OCI-LY7 (cell line): Measurements from ENCODE around the gene ALDH1A3. TPM values are rescaled to one million over a fixed set of nuclear protein-coding genes. Genes with fewer than 3 reads are reported as not detected.

ENCODE experiments used
- BruUV-seq: library from RNA; stranded (reverse); fragments of 400-500 nt; replicated peaks from 2 replicates; lab custom pipeline; 2021; lab: Mats Ljungman, UMichigan
- CTCF ChIA-PET: fragments of 300-600 bp; sonication (Branson Sonifier 250); formaldehyde crosslinking; loops from one replicate; lab custom pipeline; 2022; ENCODE audit warnings: antibody characterized with exemption; ENCODE audit not compliant: unreplicated experiment; lab: Charles Lee
- POLR2A ChIA-PET: fragments of 300-600 bp; sonication (Branson Sonifier 250); formaldehyde crosslinking; loops from one replicate; lab custom pipeline; 2022; ENCODE audit warnings: antibody characterized with exemption; lab: Charles Lee
- DNase-seq: peaks from one replicate; pipeline ENCODE4 v3.0.0-alpha.2; 2015; ENCODE audit warnings: low spot score
- H2AFZ ChIP-seq: fragments of 200-600 bp; sonication (generic), shearing (Covaris generic); 2 replicates; pipeline ENCODE4 v1.6.1; 2014; ENCODE audit warnings: mild to moderate bottlenecking, antibody characterized with exemption, low read length, moderate library complexity
- H3K27ac ChIP-seq: fragments of 200-600 bp; sonication (generic); 2 replicates; pipeline ENCODE4 v1.5.1; 2014; ENCODE audit warnings: mixed run types, low read depth, mild to moderate bottlenecking, moderate library complexity, low read length, inconsistent platforms; ENCODE audit not compliant: poor library complexity, severe bottlenecking
- H3K36me3 ChIP-seq: fragments of 200-600 bp; sonication (generic); 2 replicates; pipeline ENCODE4 v1.6.1; 2014; ENCODE audit warnings: mild to moderate bottlenecking, antibody characterized with exemption, low read length, moderate library complexity, mixed read lengths; ENCODE audit not compliant: insufficient read depth
- H3K4me1 ChIP-seq: fragments of 200-600 bp; sonication (generic); 2 replicates; pipeline ENCODE4 v1.5.1; 2014; ENCODE audit warnings: mild to moderate bottlenecking, low read length; ENCODE audit not compliant: insufficient read depth, poor library complexity, severe bottlenecking
- H3K4me2 ChIP-seq: fragments of 200-600 bp; sonication (generic); 2 replicates; pipeline ENCODE4 v1.6.1; 2014; ENCODE audit warnings: mild to moderate bottlenecking, low read length
- H3K4me3 ChIP-seq: fragments of 200-600 bp; sonication (generic); 2 replicates; pipeline ENCODE4 v1.5.1; 2014; ENCODE audit warnings: mild to moderate bottlenecking, low read depth, low read length; ENCODE audit not compliant: poor library complexity, severe bottlenecking
- H3K79me2 ChIP-seq: fragments of 200-600 bp; sonication (generic); 2 replicates; pipeline ENCODE4 v1.6.1; 2016; ENCODE audit warnings: low read depth, mild to moderate bottlenecking, low read length, moderate library complexity, mixed read lengths; ENCODE audit not compliant: insufficient read depth
- H3K9me2 ChIP-seq: fragments of 200-600 bp; sonication (generic); 2 replicates; pipeline ENCODE4 v1.6.1; 2016; ENCODE audit warnings: mild to moderate bottlenecking, low read length, mixed read lengths; ENCODE audit not compliant: insufficient read depth
- H3K9me3 ChIP-seq: fragments of 200-600 bp; sonication (generic); 2 replicates; pipeline ENCODE4 v1.6.1; 2014; ENCODE audit warnings: mild to moderate bottlenecking, mixed run types, low read length, mixed read lengths
- H4K20me1 ChIP-seq: fragments of 200-600 bp; sonication (generic); 2 replicates; pipeline ENCODE4 v1.6.1; 2014; ENCODE audit warnings: mild to moderate bottlenecking, antibody characterized with exemption, low read length, moderate library complexity, mixed read lengths; ENCODE audit not compliant: insufficient read depth
- EZH2phosphoT487 ChIP-seq: fragments of 200-600 bp; sonication (generic); IDR thresholded peaks from 2 replicates; pipeline ENCODE4 v1.6.1; 2018; ENCODE audit warnings: low read depth, borderline replicate concordance, mild to moderate bottlenecking, mixed run types, antibody characterized with exemption, low read length, moderate library complexity, mixed read lengths
- intact Hi-C: fragments of 100-400 bp; cut with micrococcal nuclease; formaldehyde crosslinking; loops from one replicate; pipeline ENCODE4 v1.10.0; 2022; ENCODE audit not compliant: unreplicated experiment
- total RNA-seq, 2 experiments: library from RNA; depleted of rRNA in 1 of 2; stranded (reverse); fragments of >200 nt in 1 of 2; shearing (Covaris generic) in 1 of 2; gene quantifications; 2 replicates each; pipeline ENCODE4 v1.2.3, GENCODE V29; 2014 to 2022
- TF ChIP-seq, protein P1 (sequence below): fragments of 200-600 bp; sonication (generic); conservative IDR thresholded peaks from 2 replicates; pipeline ENCODE4 v1.5.1; 2014; ENCODE audit warnings: mild to moderate bottlenecking, antibody characterized with exemption, low read length, moderate library complexity, mixed read lengths

ALDH1A3 gene
- total RNA-seq, 2 experiments from 2014 or later = not detected

DNA sequence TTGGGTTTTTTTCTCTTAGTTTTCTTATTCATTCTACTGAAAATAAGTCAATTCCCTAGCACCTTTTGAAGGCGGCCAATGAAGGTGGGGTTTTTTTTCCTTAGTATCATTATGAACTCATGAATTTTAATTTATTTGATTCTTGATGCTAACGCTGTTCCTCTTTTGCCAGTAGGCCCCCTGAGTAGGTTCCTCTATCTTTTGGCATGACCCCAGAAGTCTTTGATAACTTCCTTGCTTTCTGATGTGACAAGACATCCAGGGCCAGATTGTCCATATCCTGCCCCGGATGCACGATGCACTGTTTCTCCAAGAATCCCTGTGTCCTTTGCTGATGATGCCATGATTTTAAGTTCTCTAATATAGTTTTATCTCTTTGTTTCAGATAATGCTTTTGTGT lies 60.2 kb downstream of the ALDH1A3 start:
- ChIA-PET POLR2A (interaction anchor here (1.5 kb wide), 1 partner anchor 9 kb away, joined by 4 read pairs; no protein-coding TSS in a partner anchor), CTCF (no interaction called here)
- Histone ChIP-seq H3K9me3 (peaks cover 14% of the 10 kb centered on the region; the same call in 1 of the 2 replicates), H3K9me2 (no peaks in the 10 kb centered on the region), H3K4me2 (peak overlapping the region; percentile 48), H3K4me1 (peaks cover 93% of the 10 kb centered on the region), H2AFZ (no peak overlapping the region), H3K79me2 (peaks cover 99% of the 10 kb centered on the region), H3K36me3 (peaks cover 98% of the 10 kb centered on the region), H3K27ac (peak overlapping the region; percentile 43), H4K20me1 (peaks cover 3% of the 10 kb centered on the region; the same call in 1 of the 2 replicates), H3K4me3 (no peak overlapping the region)
- BruUV-seq = no TSS peak
- TF ChIP-seq, protein P1, sequence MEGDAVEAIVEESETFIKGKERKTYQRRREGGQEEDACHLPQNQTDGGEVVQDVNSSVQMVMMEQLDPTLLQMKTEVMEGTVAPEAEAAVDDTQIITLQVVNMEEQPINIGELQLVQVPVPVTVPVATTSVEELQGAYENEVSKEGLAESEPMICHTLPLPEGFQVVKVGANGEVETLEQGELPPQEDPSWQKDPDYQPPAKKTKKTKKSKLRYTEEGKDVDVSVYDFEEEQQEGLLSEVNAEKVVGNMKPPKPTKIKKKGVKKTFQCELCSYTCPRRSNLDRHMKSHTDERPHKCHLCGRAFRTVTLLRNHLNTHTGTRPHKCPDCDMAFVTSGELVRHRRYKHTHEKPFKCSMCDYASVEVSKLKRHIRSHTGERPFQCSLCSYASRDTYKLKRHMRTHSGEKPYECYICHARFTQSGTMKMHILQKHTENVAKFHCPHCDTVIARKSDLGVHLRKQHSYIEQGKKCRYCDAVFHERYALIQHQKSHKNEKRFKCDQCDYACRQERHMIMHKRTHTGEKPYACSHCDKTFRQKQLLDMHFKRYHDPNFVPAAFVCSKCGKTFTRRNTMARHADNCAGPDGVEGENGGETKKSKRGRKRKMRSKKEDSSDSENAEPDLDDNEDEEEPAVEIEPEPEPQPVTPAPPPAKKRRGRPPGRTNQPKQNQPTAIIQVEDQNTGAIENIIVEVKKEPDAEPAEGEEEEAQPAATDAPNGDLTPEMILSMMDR = no peak
- TF ChIP-seq EZH2phosphoT487 = no peak
- DNase-seq = no peak
- intact Hi-C loops = no loop called here

DNA sequence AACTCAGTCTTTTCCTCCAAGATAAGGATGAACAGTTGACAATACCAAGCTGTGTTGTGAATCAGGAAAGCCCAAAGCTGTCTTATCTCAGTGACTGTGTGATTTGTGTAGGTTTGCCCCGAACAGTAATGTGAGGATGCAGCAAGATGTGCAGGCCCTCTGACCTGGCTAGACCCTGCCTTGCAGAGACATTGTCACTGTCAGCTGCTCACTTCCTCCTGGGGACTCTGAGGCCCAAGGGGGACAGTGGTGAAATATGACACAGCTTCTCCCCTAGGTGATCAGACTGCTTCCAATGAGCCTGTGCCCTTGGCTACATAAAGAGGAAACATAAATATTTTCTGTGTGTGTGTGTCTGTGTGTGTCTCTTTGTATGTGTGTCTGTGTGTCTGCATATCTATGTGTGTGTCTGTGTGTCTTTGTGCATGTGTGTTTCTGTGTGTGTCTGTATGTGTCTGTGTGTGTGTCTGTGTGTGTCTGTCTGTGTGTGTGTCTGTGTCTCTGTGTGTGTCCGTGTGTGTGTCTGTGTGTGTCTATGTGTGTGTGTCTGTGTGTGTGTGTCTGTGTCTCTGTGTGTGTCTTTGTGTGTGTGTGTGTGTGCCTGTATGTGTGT lies 61.2 kb downstream of the ALDH1A3 start:
- Histone ChIP-seq H3K36me3 (peaks cover 97% of the 10 kb centered on the region), H2AFZ (no peak overlapping the region), H3K4me2 (peak overlapping the region; percentile 48), H3K4me1 (peaks cover 82% of the 10 kb centered on the region), H3K79me2 (peaks cover 99% of the 10 kb centered on the region), H3K27ac (peak overlapping the region; percentile 43), H3K9me3 (peaks cover 14% of the 10 kb centered on the region; the same call in 1 of the 2 replicates), H4K20me1 (peaks cover 3% of the 10 kb centered on the region; the same call in 1 of the 2 replicates), H3K9me2 (no peaks in the 10 kb centered on the region), H3K4me3 (no peak overlapping the region)
- TF ChIP-seq, protein P1 = no peak
- no peak for TF ChIP-seq EZH2phosphoT487
- ChIA-PET POLR2A (interaction anchor here (0.6 to 0.8 kb wide), 2 partner anchors 23 to 68 kb away, joined by 3 read pairs; no protein-coding TSS in a partner anchor), CTCF (interaction anchor here (0.7 kb wide), 1 partner anchor 67 kb away, joined by 3 read pairs; no protein-coding TSS in a partner anchor)
- intact Hi-C loops = no loop called here
- peak; percentile 68 for DNase-seq
- BruUV-seq = no TSS peak

DNA sequence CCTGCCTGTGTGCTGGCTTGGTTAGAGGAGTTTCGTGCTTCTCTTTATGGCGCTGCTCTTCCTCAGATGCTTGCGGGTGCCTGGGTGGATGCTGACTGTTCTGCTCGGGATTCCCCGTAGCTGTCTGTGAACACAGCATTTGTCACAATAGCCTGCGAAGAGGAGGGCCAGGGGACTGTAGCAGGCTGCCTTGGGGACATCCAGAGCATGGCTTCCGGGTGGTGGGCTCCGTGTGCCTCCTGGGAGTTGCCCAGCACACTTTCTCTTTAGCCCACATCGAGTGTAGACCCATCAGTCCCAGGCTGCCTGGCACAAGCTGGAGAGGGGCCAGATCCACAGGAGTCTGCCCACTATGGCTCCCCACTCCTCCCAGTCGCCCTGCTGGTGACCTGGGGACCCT lies 61.9 kb downstream of the ALDH1A3 start:
- TF ChIP-seq, protein P1 = no peak
- TF ChIP-seq EZH2phosphoT487 = no peak
- Histone ChIP-seq H4K20me1 (peaks cover 3% of the 10 kb centered on the region; the same call in 1 of the 2 replicates), H3K9me3 (peaks cover 14% of the 10 kb centered on the region; the same call in 1 of the 2 replicates), H3K79me2 (peaks cover 99% of the 10 kb centered on the region), H3K9me2 (no peaks in the 10 kb centered on the region), H3K4me1 (peaks cover 75% of the 10 kb centered on the region), H3K4me2 (peak overlapping the region; percentile 48), H3K36me3 (peaks cover 97% of the 10 kb centered on the region), H2AFZ (no peak overlapping the region), H3K4me3 (no peak overlapping the region), H3K27ac (peak overlapping the region; percentile 43)
- intact Hi-C loops = no loop called here
- DNase-seq = no peak
- no TSS peak for BruUV-seq
- CTCF ChIA-PET = no interaction called here
- POLR2A ChIA-PET = no interaction called here
